Aorta (tissue), 5 donors: ENCODE data around the gene ZNF219. TPM values are rescaled to one million over a fixed set of nuclear protein-coding genes. Genes with fewer than 3 reads are reported as not detected.

Experiments
- ATAC-seq: fragments of 200-7000 bp; cut with Tn5 transposase; one replicate; pipeline ENCODE4 v1.9.1; 2022; ENCODE audit warnings: moderate library complexity; ENCODE audit not compliant: low FRiP score
- DNase-seq, 2 donors: peaks; one replicate each; pipeline ENCODE4 v3.0.0-alpha.2; 2020
- H3K27ac ChIP-seq, 2 donors: one replicate each; pipeline ENCODE4 v1.5.1; 2013; ENCODE audit warnings: low read length in 2 of 2, mild to moderate bottlenecking in 2 of 2, moderate library complexity in 2 of 2, control low read depth in 1 of 2, inconsistent platforms in 1 of 2, low read depth in 1 of 2
- H3K27me3 ChIP-seq, 2 donors: one replicate each; pipeline ENCODE4 v1.6.1; 2013; ENCODE audit warnings: control low read depth in 1 of 2, low read length in 1 of 2, mild to moderate bottlenecking in 1 of 2, moderate library complexity in 1 of 2; ENCODE audit not compliant: insufficient read depth in 2 of 2, control insufficient read depth in 1 of 2
- H3K36me3 ChIP-seq, 2 donors: one replicate each; pipeline ENCODE4 v1.6.1; 2013; ENCODE audit warnings: control low read depth in 1 of 2, low read length in 1 of 2, mild to moderate bottlenecking in 1 of 2; ENCODE audit not compliant: insufficient read depth in 2 of 2, control insufficient read depth in 1 of 2
- H3K4me1 ChIP-seq, 2 donors: one replicate each; pipeline ENCODE4 v1.6.1; 2013; ENCODE audit warnings: low read length in 2 of 2, control low read depth in 1 of 2, mild to moderate bottlenecking in 1 of 2, moderate library complexity in 1 of 2; ENCODE audit not compliant: insufficient read depth in 2 of 2, control insufficient read depth in 1 of 2
- H3K4me3 ChIP-seq, 2 donors: one replicate each; pipeline ENCODE4 v1.5.1; 2013; ENCODE audit warnings: low read length in 2 of 2, control low read depth in 1 of 2, mild to moderate bottlenecking in 1 of 2
- H3K9me3 ChIP-seq: one replicate; pipeline ENCODE4 v1.6.1; 2013; ENCODE audit warnings: mild to moderate bottlenecking, low read length; ENCODE audit not compliant: control insufficient read depth
- WGBS, 2 donors: extraction: QIAGEN DNeasy Blood & Tissue Kit; methylation state at CpG; one replicate each; pipeline ENCODE4 v1.1.7; 2013; 5-methylcytosine and 5-hydroxymethylcytosine counted together
- intact Hi-C, 2 donors: fragments of 100-400 bp; cut with DNase I; formaldehyde crosslinking; loops; one replicate each; pipeline versions ENCODE4 v1.14.2 to v1.15.0; 2022
- polyA plus RNA-seq, 2 donors: library from polyadenylated mRNA; stranded (reverse); fragments of 200-250 nt; gene quantifications; one replicate each; pipeline ENCODE4 v1.2.3, GENCODE V29; 2013
- total RNA-seq, 2 donors: library from RNA; stranded (reverse); fragmentation: NEBNext Ultra II Directional; extraction: Animal tissue kit (Norgen Biotek cat#: 25700); gene quantifications; one replicate each; pipeline ENCODE4 v1.2.1, GENCODE V29; 2021
- donor health status: healthy with polysubstance abuse.
- donor health status: Bipolar disorder and iron deficiency.
- donor health status: DM: no; HTN: no; CAD: no.
- donor health status: DM: no; HTN: no; CAD: no.
- donor health status: DM: yes; HTN: yes; CAD: no.

Gene ZNF219
- total and polyA plus RNA-seq, 4 donors = 24.5 to 41.3 (median 36.2) TPM

GRCh38 chr14:21091821-21092272, 6.6 kb downstream of the ZNF219 start:
- ATAC-seq = no peak
- intact Hi-C loops = loop anchor here (1.0 to 5.0 kb wide), 5 partner anchors 23 to 77 kb away; partner anchors contain the start of gene NDRG2 (in 1 of the 2)

GRCh38 chr14:21090940-21091663, 7.4 kb downstream of the ZNF219 start:
- no peak overlapping the region for H3K4me3 ChIP-seq
- intact Hi-C loops = loop anchor here (5.0 kb wide), 2 partner anchors 64 to 74 kb away; partner anchors contain the start of gene NDRG2 (in 1 of the 2)
- no peaks in the 10 kb centered on the region for H3K4me1 ChIP-seq
- H3K9me3 ChIP-seq = no peaks in the 10 kb centered on the region
- no peaks in the 10 kb centered on the region for H3K27me3 ChIP-seq
- 88 to 89% methylated on average over 45 of the region's 45 CpGs for WGBS, 2 donors
- no peak for ATAC-seq
- no peak overlapping the region for H3K27ac ChIP-seq
- peak; percentile 47 to 75 for DNase-seq
- H3K36me3 ChIP-seq = peaks cover 0 to 5% of the 10 kb centered on the region in 2 donors

More at GRCh38 chr14:21091821-21092272, 6.6 kb downstream of the ZNF219 start:
- Histone ChIP-seq H3K9me3 (no peaks in the 10 kb centered on the region), H3K36me3 (peaks cover 0 to 5% of the 10 kb centered on the region in 2 donors), H3K4me3 (no peak overlapping the region), H3K4me1 (no peaks in the 10 kb centered on the region), H3K27ac (no peak overlapping the region), H3K27me3 (no peaks in the 10 kb centered on the region)
- 87 to 88% methylated on average over 40 to 42 of the region's 42 CpGs for WGBS, 2 donors
- DNase-seq = peak in 1 of 2 donors; percentile 76

GRCh38 chr14:21090194-21090939, 8.1 kb downstream of the ZNF219 start:
- Histone ChIP-seq H3K27me3 (no peaks in the 10 kb centered on the region), H3K4me1 (no peaks in the 10 kb centered on the region), H3K9me3 (no peaks in the 10 kb centered on the region), H3K27ac (no peak overlapping the region), H3K36me3 (peaks cover 0 to 9% of the 10 kb centered on the region in 2 donors), H3K4me3 (no peak overlapping the region)
- ATAC-seq = no peak
- intact Hi-C loops = loop anchor here (5.0 kb wide), 2 partner anchors 63 to 73 kb away; partner anchors contain the start of gene NDRG2 (in 1 of the 2)
- DNase-seq = peak; percentile 54 to 84
- 79 to 85% methylated on average over 26 to 45 of the region's 45 CpGs for WGBS, 2 donors

GRCh38 chr14:21089877-21090193, 8.6 kb downstream of the ZNF219 start:
- H3K36me3 ChIP-seq = peaks cover 0 to 10% of the 10 kb centered on the region in 2 donors
- no peaks in the 10 kb centered on the region for H3K4me1 ChIP-seq
- H3K27me3 ChIP-seq = no peaks in the 10 kb centered on the region
- H3K4me3 ChIP-seq = no peak overlapping the region
- H3K27ac ChIP-seq = no peak overlapping the region
- 70 to 76% methylated on average over 5 of the region's 5 CpGs for WGBS, 2 donors
- intact Hi-C loops = loop anchor here (5.0 kb wide), 2 partner anchors 63 to 73 kb away; partner anchors contain the start of gene NDRG2 (in 1 of the 2)
- no peak for DNase-seq
- H3K9me3 ChIP-seq = no peaks in the 10 kb centered on the region
- ATAC-seq = no peak

- DNase-seq = no peak
- H3K36me3 ChIP-seq = peaks cover 0 to 10% of the 10 kb centered on the region in 2 donors
- H3K4me3 ChIP-seq = no peak overlapping the region
- no peak for ATAC-seq
- no peak overlapping the region for H3K27ac ChIP-seq
- 48 to 49% methylated on average over 1 of the region's 1 CpG for WGBS, 2 donors
- H3K4me1 ChIP-seq = no peaks in the 10 kb centered on the region
- intact Hi-C loops = no loop called here
- no peaks in the 10 kb centered on the region for H3K9me3 ChIP-seq
- H3K27me3 ChIP-seq = no peaks in the 10 kb centered on the region
These were observed 9.2 kb downstream of the ZNF219 start for GRCh38 chr14:21089271-21089670.

GRCh38 chr14:21088687-21089086, 9.8 kb downstream of the ZNF219 start:
- 78% methylated on average over 4 of the region's 4 CpGs for WGBS, 2 donors
- no peaks in the 10 kb centered on the region for H3K4me1 ChIP-seq
- ATAC-seq = no peak
- no peaks in the 10 kb centered on the region for H3K27me3 ChIP-seq
- intact Hi-C loops = no loop called here
- no peak overlapping the region for H3K4me3 ChIP-seq
- no peak for DNase-seq
- H3K9me3 ChIP-seq = no peaks in the 10 kb centered on the region
- peaks cover 0 to 10% of the 10 kb centered on the region in 2 donors for H3K36me3 ChIP-seq
- no peak overlapping the region for H3K27ac ChIP-seq

GRCh38 chr14:21087294-21088091, 11.0 kb downstream of the ZNF219 start:
- Histone ChIP-seq H3K36me3 (peaks cover 0 to 10% of the 10 kb centered on the region in 2 donors), H3K4me1 (no peaks in the 10 kb centered on the region), H3K4me3 (no peak overlapping the region), H3K27me3 (no peaks in the 10 kb centered on the region), H3K27ac (no peak overlapping the region), H3K9me3 (no peaks in the 10 kb centered on the region)
- peak; percentile 66 to 85 for DNase-seq
- 28 to 29% methylated on average over 19 of the region's 19 CpGs for WGBS, 2 donors
- ATAC-seq = peak; percentile 33
- intact Hi-C loops = no loop called here

GRCh38 chr14:21086908-21087293, 11.6 kb downstream of the ZNF219 start:
- ATAC-seq = peak; percentile 6
- intact Hi-C loops = no loop called here
- 78 to 80% methylated on average over 4 of the region's 4 CpGs for WGBS, 2 donors
- Histone ChIP-seq H3K36me3 (peaks cover 0 to 13% of the 10 kb centered on the region in 2 donors), H3K4me3 (no peak overlapping the region), H3K27ac (no peak overlapping the region), H3K4me1 (no peaks in the 10 kb centered on the region), H3K27me3 (no peaks in the 10 kb centered on the region), H3K9me3 (no peaks in the 10 kb centered on the region)
- no peak for DNase-seq
